HG03064 (cell line): ENCODE results near the gene ZBTB17.
"Not testable (repeated sequence)": the region's sequence is repeated elsewhere in the genome, so short reads cannot be mapped to it uniquely, and the experiment has no call there.

Source experiments
- ATAC-seq: cut with Tn5 transposase; IDR thresholded peaks from one replicate; pipeline ENCODE4 v1.9.1; 2021; ENCODE audit warnings: low read depth; ENCODE audit not compliant: unreplicated experiment

Gene ZBTB17

DNA sequence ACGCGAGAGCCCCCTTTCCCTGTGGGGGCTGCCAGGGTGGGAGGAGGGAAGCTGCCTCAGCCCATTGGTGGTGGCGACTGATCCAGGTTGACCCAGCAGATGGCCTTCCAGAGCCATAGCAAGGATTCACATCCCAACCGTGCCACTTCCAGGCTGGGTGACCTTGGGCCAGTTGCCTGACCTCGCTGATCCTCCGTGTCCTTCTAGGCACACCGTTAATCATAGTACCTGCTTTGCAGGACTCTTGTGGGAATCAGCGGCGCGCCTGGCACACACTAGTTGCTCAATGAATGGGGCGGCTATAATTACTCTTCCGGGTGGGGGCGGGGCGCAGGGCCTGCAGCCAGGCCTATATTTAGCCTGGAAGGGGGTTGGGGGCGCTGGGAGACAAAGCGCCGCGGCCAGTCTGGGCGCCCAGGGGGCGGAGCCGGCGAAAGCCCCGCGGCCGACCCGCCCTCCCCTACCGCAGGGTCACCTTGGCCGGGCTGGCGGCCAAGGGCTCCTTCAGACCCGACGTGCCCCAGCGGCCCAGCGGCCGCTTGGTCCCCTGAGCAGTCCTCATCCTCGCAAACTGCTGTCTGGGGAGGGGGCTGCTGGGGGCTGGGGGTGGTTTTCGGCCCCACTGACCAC, 36.8 kb upstream of the ZBTB17 start:
- no peak for ATAC-seq

DNA sequence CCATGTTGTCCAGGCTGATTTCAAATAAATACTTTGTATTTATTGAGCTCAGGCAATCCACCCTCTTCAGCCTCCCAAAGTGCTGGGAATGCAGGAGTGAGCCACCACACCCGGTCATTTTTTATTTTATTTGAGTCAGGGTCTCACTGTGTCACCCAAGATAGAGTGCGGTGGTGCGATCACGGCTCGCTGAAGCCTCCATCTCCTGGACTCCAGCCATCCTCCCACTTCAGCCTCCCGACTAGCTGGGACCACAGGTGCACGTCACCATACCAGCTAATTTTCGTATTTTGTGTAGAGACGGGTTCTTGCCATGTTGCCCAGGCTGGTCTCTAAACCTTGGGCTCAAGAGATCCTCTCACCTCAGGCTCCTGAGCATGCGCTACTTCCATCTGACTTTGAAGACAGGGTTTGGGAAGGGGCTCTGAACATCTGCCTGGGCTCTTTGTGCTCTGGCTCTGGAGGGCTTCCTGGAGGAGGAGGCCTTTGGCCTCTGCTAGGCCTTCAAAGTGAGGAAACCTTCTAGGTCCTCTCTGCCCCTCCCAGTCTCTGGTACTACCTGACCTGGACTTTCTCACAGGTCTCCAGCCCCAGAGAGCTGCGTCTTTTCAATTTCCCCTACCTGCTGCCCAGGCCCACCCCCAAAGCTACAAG, 36.2 kb upstream of the ZBTB17 start:
- ATAC-seq = no peak

DNA sequence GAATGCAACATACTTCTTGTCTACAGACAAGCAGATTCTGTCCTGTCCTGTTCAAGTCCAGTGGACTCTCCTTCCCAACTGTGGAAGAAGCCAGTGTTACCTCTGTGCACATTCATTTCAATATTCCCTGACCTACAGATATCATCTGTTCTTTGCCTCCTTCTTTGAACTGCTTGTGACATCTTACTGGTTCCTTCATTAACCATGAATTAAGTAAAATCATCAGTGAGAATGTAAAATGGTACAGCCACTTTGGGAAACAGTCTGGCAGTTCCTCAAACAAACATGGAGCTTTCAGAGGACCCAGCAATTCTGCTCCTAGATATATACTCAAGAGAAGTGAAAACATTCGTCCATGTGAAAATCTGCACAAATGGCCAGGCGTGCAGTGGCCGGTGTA, 34.9 kb upstream of the ZBTB17 start:
- ATAC-seq = no peak

- ATAC-seq = no peak
These were observed 33.8 kb upstream of the ZBTB17 start for GRCh38 chr1:16009678-16010077.

- ATAC-seq = no peak
These were observed 33.1 kb upstream of the ZBTB17 start for GRCh38 chr1:16009030-16009460.

- ATAC-seq = no peak
These were observed 31.9 kb upstream of the ZBTB17 start for GRCh38 chr1:16007671-16008341.

- ATAC-seq = no peak
These were observed 30.9 kb upstream of the ZBTB17 start for GRCh38 chr1:16006552-16007485.

- ATAC-seq = no peak
These were observed 30.1 kb upstream of the ZBTB17 start for GRCh38 chr1:16006010-16006409.

GRCh38 chr1:16005597-16005996, 29.7 kb upstream of the ZBTB17 start:
- no peak for ATAC-seq

GRCh38 chr1:16001274-16001673, 25.4 kb upstream of the ZBTB17 start:
- ATAC-seq = not testable (repeated sequence)

GRCh38 chr1:15998929-15999328, 23.0 kb upstream of the ZBTB17 start:
- ATAC-seq = no peak

DNA sequence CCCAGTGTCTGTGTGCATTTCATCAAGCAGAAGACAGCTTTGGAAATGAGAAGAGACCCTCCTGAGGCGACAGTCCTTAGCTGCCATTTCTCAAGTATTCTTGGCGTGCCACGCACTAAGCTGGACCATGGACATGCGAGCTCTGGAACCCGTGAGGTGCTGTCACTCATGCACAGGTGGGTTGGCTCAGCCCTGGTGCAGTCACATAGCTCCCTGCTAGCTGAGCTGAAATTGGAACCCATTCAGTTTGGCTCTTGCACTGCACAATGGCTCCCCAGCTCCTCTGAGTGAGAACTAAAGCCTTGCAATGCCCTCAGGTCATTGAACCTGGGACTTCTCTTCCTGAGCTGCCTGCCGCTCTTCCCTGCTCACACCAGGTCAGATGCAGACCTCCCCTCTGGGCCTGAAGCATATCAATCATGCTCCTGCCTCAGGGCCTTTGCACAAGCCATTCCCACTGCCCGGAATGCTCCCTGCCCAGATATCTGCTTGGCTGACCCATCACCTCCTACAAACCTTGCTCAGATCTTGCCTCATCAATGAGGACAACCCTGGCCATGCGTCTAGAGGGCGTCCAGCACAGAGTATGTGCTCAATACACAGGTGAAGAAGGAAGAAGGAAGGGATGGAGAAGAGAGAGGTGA, 21.9 kb upstream of the ZBTB17 start:
- no peak for ATAC-seq

DNA sequence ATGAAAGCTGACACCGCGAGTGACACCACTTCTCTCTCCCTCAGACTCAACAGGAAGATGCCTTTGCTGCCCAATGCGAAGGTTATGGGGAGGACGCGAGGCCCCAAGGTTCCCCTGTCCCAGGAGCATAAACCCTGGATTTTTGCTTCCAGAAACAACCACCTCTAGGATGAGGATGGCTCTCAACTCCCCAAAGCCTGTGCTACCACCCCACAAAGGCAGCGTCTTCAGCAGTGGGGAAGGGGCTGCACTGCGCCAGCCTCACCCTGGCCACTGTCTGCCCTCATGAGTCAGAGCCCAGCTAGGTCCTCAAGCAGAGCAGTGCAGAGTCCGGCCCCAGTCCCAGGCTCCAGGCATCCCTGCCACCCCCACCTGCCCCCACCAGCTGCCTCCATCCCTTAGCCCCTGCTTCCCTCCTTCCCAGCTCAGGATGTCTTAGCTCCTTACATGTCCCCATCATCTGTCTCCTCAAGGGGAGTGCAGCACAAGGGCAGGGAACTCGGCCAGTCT, 21.2 kb upstream of the ZBTB17 start:
- ATAC-seq = no peak

GRCh38 chr1:15994590-15995351, 18.9 kb upstream of the ZBTB17 start:
- no peak for ATAC-seq

GRCh38 chr1:15994081-15994480, 18.2 kb upstream of the ZBTB17 start:
- no peak for ATAC-seq

- no peak for ATAC-seq
These were observed 17.8 kb upstream of the ZBTB17 start for GRCh38 chr1:15993666-15994065.

- no peak for ATAC-seq
These were observed 16.9 kb upstream of the ZBTB17 start for GRCh38 chr1:15992582-15993500.

GRCh38 chr1:15992187-15992553, 16.3 kb upstream of the ZBTB17 start:
- no peak for ATAC-seq
